GM20431 (cell line): ENCODE data around the gene KIRREL3.
"Not testable (repeated sequence)": the region's sequence is repeated elsewhere in the genome, so short reads cannot be mapped to it uniquely, and the experiment has no call there.

Experiments
- in situ Hi-C: fragments of 300-500 bp; cut with MseI, MboI; formaldehyde crosslinking; loops from one replicate; pipeline ENCODE4 v1.15.0; 2020; ENCODE audit warnings: low sequenced_read_pairs; ENCODE audit not compliant: unreplicated experiment

The KIRREL3 gene

DNA sequence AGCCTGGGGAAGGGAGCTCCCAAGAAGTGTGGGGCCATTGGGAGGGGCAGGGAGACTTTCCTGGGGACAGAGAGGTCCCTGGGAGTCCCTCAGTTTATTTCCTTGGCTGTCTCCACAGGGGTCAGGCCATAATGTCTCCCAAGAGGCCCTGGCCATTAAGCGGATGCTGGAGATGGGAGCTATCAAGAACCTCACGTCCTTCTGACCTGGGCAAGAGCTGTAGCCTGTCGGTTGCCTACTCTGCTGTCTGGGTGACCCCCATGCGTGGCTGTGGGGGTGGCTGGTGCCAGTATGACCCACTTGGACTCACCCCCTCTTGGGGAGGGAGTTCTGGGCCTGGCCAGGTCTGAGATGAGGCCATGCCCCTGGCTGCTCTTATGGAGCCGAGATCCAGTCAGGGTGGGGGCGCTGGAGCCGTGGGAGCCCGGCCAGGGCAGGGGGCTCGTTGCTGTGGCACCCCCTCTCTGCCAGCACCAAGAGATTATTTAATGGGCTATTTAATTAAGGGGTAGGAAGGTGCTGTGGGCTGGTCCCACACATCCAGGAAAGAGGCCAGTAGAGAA lies 586.6 kb downstream of the KIRREL3 start:
- in situ Hi-C loops, result no loop called here

DNA sequence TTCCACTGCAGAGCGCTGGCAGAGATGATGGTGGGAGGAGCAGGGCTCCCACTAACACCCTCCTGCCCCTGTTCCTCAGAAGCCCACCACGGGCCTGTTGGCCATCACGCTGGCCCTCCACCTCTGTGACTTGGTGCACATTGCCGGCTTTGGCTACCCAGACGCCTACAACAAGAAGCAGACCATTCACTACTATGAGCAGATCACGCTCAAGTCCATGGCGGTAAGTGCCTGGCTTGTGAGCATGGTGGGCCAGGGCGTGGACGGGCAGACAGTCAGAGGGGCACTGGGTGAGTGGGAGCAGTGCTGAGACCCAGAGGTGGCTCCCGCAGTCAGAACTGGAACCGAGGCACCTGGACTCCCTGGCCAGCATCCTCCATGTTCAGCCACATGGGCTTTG lies 587.1 kb downstream of the KIRREL3 start:
- in situ Hi-C loops, result no loop called here

DNA sequence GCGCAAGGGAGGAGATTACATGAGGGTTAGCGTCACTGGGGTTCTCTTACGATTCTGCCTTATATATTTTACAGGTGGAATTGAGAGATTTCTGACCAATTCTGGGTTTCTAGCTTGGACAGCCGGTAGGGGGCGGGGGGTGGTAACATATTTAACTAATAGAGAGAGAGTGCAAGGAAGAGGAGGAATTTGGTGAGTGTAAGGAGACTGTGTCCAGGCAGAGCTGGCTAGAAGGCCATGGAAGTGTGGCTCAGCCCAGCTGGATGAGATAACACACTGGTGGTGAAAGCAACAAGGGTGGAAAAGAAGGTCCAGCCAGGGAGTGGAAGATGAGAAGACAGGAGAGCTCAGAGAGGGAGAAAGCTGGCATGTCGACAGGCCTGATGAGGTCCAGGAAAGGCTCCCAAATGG lies 588.6 kb downstream of the KIRREL3 start:
- in situ Hi-C loops, result no loop called here

DNA sequence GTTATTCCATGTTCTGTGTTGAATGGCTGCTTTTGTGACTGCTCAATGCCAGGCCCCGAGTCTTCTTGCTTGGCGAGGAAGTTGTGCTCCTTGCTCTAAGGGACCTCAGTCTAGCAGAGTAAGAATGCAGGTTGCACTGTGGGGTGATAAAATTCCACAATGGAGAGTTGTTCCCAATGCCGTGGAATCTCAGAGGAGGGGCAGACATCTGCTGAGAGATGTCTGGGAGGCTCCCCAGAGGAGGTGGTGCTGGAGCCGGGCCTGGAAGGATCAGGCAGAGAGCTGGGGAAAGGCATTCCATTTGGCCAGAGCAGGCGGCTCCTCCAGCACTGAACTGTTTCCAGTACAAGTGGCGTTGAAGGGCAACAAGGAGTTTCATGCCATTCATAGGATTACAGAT lies 589.9 kb downstream of the KIRREL3 start:
- in situ Hi-C loops, result no loop called here

DNA sequence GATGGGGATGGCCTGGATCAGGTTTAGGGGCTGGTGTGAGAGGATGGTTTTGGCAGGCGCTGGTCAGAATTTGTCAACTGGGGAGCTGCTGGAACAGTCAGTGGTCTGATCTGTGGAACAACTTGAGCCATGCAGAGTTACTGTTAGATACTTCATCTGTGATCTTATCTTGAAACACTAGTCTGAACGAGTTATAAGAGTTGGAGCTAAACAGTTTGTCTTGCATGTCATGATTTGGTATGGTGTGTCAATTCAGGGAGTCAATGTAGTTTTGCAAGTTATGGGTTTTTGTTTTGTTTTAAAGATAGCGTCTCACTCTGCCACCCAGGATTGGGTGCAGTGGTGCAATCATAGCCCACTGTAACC lies 591.0 kb downstream of the KIRREL3 start:
- in situ Hi-C loops, result no loop called here

DNA sequence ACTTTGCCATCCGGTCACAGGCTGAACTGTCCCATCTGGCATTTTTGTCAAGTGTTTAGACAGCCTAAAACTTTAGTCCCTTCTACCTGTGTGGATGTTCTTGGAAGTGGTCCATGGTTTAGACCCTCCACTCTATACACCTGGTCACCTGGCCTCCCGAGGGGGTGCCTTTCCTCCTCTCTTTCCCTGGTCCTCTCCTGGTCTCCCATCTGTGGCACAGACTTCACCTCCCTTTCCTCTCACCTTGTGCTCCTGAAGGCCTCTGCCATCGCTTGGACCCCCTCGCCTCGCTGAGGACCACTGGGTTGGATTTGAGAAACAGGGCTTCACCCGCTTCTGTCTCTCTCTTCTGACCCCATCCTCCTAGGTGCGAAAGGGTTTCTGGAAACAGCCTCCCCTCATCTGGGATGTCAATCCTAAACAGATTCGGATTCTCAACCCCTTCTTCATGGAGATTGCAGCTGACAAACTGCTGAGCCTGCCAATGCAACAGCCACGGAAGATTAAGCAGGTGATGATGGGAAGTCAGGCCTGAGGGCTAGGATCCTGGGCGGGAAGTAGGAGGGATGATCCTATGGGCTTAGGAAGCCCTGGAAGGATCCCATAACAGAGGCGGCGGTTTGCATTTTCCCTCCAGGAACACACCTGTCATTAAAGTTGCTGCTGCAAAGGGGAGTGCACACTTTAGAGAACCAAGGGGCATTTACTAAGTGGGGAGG lies 591.5 kb downstream of the KIRREL3 start:
- in situ Hi-C loops, result no loop called here

DNA sequence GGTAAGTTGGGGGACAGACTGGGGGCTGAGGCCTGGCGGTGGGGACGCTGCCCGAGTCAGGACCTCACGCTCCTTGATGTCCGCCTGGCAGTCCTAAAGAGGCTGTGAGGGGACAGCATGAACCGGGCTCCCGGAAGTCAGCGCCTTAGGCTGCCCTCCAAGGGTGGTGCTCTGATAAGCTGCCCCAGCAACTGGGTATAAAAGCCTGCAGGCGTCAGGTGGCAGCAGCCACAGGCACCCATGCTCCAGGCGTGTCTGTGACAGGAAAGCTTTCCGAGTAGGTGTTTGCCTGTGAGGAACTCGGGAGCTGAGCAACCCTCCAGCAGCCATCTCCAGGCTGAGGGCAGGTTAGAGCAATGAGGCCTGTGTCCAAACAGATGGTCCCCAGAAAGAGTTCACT lies 592.1 kb downstream of the KIRREL3 start:
- in situ Hi-C loops, result no loop called here

DNA sequence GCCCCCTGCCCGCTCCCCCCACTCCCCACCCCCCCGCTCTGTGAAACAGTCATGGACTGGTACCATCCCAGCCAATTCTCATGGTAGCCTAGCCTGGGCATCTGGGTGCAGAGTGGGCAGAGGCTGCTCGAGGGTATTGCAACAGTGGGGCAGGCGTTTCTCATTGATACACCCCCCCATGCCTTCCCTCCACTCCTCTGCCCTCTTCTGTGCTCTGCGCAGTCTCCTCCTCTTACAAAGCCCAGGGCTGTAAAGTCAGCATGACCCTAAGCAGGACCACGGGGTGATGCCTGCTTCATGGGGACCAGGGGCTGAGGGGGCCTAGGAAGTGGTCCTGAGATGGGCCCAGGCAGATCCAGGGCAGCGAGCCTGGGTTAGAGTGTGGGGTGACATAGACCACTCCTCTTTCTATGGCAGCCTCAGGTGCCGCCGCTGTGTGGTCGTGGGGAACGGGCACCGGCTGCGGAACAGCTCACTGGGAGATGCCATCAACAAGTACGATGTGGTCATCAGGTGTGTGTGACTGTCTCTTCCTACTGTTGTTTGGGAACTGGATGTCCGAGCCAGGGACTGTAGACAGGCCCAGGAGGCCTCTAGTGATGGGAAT lies 592.8 kb downstream of the KIRREL3 start:
- in situ Hi-C loops, result no loop called here

DNA sequence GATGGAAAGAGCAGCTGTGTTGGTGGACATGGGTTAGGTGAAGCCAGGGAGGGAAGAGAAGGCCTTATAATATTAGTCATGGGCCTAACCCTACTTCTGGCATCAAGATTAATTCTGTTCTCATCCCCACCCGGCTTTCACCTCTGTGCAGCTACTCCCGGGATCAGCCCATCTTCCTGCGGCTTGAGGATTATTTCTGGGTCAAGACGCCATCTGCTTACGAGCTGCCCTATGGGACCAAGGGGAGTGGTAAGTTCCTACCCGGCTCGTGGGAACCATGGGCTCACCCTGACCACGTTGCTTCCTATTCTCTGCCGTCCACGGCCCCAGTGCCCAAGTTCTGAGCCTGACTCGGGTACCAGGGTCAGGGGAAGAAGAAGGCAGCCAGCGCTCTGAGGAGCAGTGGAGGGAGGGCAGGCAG lies 593.5 kb downstream of the KIRREL3 start:
- in situ Hi-C loops, result no loop called here

DNA sequence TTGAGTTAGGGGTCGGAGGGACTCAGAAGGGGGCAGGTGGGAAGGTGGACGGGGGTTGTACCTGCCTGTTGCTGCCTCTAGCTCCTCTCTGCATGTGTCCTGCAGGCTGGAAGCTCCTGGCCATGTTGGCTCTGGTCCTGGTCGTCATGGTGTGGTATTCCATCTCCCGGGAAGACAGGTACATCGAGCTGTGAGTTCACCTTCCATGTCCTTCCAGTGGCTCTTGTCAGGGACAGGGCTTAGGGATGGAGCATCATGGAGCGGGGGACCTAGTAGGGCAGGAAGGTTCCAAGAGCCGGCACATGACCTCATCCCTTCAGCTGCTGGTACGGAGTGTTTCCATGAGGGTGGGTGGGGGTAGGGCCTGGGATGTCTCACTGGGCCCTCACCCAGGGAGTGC lies 594.2 kb downstream of the KIRREL3 start:
- in situ Hi-C loops, result no loop called here

DNA sequence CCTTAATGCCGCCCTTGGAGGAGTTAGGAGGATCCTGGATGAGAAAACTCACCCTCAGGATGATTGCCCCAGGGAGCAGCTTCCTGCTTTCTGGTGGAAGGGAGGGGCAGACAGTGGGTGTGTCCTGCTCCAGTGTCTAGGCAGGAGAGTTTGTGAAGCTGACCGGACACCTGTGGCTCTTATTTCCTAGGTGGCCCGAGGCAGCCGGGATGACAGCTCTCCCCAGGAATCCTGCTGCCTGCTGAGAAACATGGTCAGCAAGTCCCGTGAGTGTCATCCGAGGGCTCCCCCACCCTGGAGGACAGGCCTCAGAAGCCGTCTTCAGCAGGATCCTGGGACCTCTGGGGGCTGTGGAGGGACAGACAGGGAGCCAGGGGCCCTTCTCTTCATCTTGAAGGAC lies 594.7 kb downstream of the KIRREL3 start:
- in situ Hi-C loops, result no loop called here

DNA sequence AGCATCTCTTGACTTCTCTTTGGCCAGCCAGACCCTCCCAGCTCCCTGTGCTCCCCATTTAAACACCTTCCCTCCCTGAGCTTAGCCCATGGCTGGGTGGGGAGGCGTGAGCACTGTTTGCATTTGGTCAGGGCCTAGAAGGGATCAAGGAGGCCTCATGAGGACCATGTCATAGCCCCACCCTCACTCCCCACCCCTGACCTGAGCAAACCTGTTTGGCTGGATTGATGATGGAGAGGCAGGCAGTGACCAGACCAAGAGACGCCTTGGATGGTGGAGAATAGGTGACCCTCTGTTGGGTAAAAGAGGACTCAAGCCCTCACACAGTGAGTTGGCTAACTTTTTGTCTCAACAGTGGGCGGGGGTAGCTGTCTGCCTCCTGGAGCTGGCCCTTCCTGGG lies 595.2 kb downstream of the KIRREL3 start:
- in situ Hi-C loops, result no loop called here

DNA sequence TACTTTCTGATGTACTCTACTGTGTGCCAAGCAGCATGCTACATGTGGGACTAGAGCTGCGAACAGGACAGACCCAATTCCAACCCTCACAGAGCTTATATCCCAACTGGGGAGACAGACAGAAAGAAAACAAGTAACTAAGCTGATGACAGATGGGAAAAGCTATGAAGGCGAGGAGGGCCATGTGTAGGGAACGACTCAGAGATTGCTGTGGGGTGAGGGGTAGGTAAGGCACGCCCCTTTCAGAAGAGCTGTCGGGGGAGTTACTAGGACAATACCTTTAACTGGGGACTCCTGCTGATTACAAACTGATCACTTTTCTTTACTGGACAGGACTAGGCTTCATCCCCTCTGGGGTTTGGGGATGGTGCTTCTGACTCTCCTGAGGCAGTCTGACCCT lies 596.2 kb downstream of the KIRREL3 start:
- in situ Hi-C loops, result no loop called here

DNA sequence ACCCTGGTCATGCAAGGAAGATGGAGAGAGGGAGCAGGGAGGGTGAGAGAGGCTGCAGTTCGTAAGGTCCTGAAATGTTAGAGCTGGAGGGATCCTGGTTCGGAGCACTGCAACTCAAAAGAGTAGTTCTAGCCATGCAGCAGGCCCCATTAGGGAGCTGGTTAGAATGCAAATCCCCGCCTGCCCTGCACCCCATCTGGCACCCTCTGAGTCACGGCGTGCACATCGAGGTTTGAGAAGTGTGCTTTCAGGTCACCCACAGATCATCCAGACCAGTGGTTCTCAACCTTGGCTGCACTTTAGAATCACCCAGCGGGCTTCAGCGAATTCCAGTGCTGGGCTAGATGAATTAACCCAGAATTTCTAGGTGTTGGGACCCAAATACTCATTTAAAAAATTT lies 596.9 kb downstream of the KIRREL3 start:
- in situ Hi-C loops, result no loop called here

DNA sequence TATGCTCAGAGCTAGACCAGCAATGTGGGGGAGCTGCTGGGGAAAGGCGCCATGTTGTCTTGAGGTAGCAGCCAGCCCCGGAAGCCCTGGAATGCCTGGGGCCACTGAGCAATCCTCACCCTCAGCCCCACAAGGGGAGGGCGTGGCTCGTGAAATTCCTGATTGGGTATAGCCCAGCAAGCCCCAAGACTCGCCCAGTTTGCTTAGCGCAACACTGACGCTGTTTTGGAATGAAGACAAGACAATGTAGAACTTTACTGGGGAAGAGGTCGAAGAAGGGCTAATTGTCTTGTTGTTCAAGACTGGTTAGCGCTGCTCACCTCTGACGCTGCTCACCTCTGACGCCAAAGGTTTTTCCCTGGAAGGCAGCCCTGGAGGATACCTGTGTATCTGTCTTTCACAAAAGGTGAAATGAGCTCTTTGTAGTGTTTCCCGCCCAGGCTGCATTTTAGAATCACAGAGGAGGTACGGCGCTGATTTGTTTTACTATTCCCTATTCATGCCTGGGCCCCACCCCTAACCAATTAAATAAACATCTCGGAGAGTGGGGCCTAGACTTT lies 597.5 kb downstream of the KIRREL3 start:
- in situ Hi-C loops, result no loop called here

DNA sequence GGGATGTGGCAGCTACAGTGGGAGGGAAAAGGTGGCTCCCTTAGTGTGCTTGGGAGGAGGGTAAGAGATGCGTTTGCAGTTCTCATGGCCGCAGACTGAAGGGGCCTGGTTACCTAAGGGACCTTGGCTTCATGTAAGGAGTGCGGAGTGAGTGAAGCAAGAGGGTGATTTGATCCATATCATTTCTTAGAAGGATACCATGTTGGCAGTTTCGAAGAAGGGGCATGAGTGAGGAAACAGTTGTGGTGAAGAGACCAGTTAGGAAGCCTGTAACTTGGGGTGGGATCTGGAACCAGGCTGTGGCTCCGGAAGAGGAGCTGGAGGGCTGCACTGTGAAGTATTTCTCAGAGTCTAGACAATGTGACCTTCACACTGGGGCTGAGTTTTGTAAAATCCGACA lies 600.1 kb downstream of the KIRREL3 start:
- in situ Hi-C loops, result no loop called here

DNA sequence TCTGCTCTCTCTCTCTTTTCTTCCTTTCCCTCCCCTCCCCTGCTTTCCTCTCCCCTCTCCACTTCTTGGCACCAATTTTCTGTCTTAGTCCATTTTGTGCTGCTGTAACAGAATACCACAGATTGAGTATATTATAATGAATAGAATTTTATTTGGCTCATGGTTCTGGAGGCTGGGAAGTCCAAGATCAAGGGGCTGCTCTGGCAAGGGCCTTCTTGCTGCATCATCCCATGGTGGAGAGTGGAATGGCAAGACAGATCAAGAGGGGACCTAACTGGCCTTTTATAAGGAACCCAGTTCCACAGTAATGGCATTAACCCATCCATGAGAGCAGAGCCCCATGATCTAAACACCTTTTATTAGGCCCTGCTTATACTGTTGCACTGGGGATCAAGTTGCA lies 600.6 kb downstream of the KIRREL3 start:
- in situ Hi-C loops, result no loop called here

DNA sequence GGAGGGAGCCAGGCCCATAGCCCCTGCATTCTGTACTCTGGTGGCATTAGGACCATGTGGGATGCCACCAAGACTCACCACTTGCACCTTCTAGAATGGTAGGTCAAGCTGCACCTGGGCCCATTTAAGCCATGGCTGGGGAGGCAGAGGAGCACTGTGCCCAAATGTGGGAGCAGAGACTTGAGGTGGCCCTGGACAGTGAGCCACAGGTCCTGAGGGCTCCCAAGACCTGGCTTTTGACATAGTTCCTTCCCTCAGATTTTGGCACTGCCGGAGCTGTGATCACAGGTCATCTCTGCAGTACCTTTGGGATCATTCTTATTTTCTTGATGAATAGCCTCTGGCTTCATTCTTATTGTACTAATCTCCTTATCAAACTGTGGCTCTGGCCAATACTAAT lies 601.8 kb downstream of the KIRREL3 start:
- in situ Hi-C loops, result no loop called here

DNA sequence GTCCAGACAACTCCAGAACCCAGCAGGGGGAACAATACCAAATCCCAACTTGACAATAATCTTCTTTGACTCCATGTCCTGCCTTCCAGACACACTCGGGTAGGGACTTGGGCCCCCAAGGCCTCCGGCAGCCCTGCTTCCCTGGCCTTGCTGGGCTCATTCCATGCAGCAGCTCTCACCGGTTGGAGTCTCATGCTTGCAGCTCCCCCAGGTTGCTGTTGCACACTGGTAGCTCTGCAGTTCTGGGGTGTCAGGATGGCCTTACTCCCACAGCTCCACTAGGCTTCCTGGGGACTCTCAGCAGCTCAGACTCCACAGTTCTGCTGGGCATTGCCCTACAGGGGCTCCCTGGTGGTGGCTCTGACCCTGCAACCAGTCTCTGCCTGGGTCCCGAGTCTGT lies 602.3 kb downstream of the KIRREL3 start:
- in situ Hi-C loops, result no loop called here

DNA sequence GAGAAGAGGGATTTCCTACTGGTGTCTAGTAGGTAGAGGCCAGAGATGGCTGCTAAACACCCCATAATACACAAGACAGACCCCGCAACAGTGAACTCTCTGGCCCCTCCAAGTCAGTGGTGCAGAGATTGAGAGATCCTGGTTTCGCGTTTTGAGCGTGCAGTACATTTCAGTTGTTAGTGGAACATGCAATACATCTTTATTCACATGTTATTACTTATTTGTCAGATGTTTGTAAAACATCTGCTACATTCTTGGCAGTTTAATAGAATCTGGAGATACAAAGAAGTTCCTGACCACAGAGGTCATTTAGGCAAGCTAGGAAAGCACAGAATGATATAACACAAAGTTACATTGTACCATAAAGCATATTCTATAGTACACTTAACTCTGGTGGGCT lies 603.6 kb downstream of the KIRREL3 start:
- in situ Hi-C loops, result no loop called here

DNA sequence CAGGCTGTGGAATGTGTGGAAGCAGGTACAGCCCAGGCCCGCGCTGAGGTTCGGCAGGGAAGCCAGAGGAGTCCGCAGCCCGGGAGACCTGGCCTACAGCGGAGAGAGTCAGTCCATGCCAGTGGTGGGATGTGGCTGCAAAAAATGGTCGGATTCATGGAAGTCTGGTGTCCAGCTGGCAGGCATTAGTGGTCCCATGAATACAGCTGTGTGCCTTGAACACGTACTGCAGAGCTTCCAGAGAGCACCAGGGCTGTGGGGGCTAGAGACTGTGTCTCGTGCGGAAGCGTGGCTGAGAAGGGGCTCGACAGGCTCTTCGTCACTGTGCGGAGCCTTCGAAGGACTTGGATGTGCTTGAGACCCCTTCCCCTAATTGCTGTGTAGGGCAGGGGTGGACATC lies 604.3 kb downstream of the KIRREL3 start:
- in situ Hi-C loops, result not testable (repeated sequence)

DNA sequence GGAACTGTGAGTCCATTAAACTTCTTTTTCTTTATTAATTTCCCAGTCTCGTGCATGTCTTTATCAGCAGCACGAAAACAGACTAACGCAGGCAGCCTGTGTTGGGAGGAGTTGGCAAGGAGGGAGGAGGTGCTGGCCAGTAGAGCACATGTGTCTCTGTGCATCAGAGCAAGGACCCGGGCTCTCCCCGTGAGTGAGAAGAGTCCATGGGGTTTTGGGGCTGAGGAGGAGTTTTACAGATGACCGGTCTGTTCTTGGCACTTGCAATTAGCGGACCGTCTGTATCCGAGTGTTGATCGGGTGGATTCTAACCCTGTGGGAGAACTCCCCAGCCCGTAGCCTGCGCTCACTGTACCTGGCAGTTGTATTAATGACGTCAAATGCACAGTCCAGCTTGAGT lies 604.8 kb downstream of the KIRREL3 start:
- in situ Hi-C loops, result not testable (repeated sequence)
